ENCODE data around the gene CNTN4.

Gene CNTN4

DNA sequence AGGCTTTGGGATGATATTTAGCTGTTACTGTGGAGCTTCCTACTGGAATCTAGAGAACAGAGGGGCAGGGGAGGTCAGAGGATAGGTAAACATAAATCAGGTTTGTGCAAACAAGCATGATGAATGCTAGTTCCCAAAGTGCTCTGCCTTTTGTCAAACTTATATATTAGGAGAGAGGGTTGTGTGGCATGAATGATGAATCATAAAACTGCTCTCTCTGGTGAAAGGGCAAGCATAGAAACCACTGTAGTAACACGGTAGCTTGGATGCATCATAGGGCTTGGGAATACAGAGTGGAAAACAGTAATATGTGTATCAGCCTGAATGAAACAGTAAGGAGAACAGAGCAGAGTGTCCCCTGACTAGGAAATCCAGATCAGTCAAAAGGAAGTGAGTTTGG lies 524.8 kb downstream of the CNTN4 start:
- Histone ChIP-seq H4K8ac (ENCODE audit: low read length) (no peak overlapping the region), H2BK120ac (ENCODE audit: low read depth, low read length) (no peak overlapping the region), H2AK5ac (ENCODE audit: low read length, severe bottlenecking) (no peak overlapping the region), H3K4me2 (ENCODE audit: low read length, poor library complexity, severe bottlenecking) (no peak overlapping the region), H3K4ac (ENCODE audit: low read depth in 1 of 2, low read length in 2 of 2) (no peak overlapping the region), H2BK12ac (ENCODE audit: low read length in 2 of 2) (no peak overlapping the region), H3K23ac (ENCODE audit: low read length in 2 of 2) (no peak overlapping the region), H3K9me3 (ENCODE audit: control insufficient read depth, low read length) (no peaks in the 10 kb centered on the region), H2BK5ac (ENCODE audit: low read depth, low read length, poor library complexity, severe bottlenecking) (no peak overlapping the region), H3K36me3 (ENCODE audit: control insufficient read depth in 1 of 2, insufficient read depth in 2 of 2, low read depth in 1 of 2, low read length in 2 of 2) (no peaks in the 10 kb centered on the region), H3K27me3 (ENCODE audit: control insufficient read depth in 1 of 2, insufficient read depth in 1 of 2, low read length in 2 of 2) (no peaks in the 10 kb centered on the region), H3K4me3 (ENCODE audit: insufficient read depth in 1 of 2, low read depth in 1 of 2, low read length in 2 of 2) (no peak overlapping the region), H2BK15ac (ENCODE audit: low read depth, poor library complexity, severe bottlenecking) (no peak overlapping the region), H3K18ac (ENCODE audit: low read depth in 1 of 2, low read length in 2 of 2) (no peak overlapping the region), H3K79me1 (replicated peaks; ENCODE audit: low read length, poor library complexity, severe bottlenecking) (no peaks in the 10 kb centered on the region), H3K9ac (ENCODE audit: low read length) (no peak overlapping the region), H4K91ac (ENCODE audit: low read length) (no peak overlapping the region), H3K27ac (ENCODE audit: low read length, poor library complexity, severe bottlenecking) (no peak overlapping the region), H2AFZ (ENCODE audit: low read depth, low read length) (no peak overlapping the region), H3K14ac (ENCODE audit: low read length in 2 of 2) (no peak overlapping the region), H3K4me1 (ENCODE audit: control insufficient read depth, insufficient read depth, low read depth, low read length) (no peaks in the 10 kb centered on the region)
- peak; percentile 90 for DNase-seq
- 0% methylated on average over 1 of the region's 1 CpG for WGBS

DNA sequence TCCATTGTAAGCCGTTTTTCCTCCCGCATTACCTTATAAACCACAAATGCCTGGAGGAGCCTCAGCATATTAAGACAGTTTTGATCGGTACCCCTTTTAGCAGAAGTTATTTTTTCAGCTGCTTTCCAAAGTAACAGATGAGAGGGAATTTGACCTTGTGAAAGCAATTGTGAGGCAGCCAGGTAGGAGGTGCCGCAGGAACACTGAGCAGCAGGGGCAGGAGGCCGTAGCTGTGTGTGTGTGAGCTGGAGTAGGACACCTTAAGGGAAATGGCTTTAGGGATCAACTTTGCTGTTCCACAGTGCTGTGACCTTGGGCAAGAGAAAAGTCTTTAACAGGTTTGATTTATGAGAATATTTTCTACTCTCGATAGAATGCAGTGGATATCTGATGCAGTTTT lies 529.5 kb downstream of the CNTN4 start:
- Histone ChIP-seq H3K18ac (ENCODE audit: low read depth in 1 of 2, low read length in 2 of 2) (no peak overlapping the region), H2BK5ac (ENCODE audit: low read depth, low read length, poor library complexity, severe bottlenecking) (no peak overlapping the region), H2BK12ac (ENCODE audit: low read length in 2 of 2) (no peak overlapping the region), H4K91ac (ENCODE audit: low read length) (no peak overlapping the region), H3K23ac (ENCODE audit: low read length in 2 of 2) (no peak overlapping the region), H3K4me2 (ENCODE audit: low read length, poor library complexity, severe bottlenecking) (no peak overlapping the region), H2BK15ac (ENCODE audit: low read depth, poor library complexity, severe bottlenecking) (no peak overlapping the region), H3K14ac (ENCODE audit: low read length in 2 of 2) (no peak overlapping the region), H2AFZ (ENCODE audit: low read depth, low read length) (no peak overlapping the region), H3K27me3 (ENCODE audit: control insufficient read depth in 1 of 2, insufficient read depth in 1 of 2, low read length in 2 of 2) (no peaks in the 10 kb centered on the region), H4K8ac (ENCODE audit: low read length) (no peak overlapping the region), H3K27ac (ENCODE audit: low read length, poor library complexity, severe bottlenecking) (no peak overlapping the region), H2AK5ac (ENCODE audit: low read length, severe bottlenecking) (no peak overlapping the region), H3K4me3 (ENCODE audit: insufficient read depth in 1 of 2, low read depth in 1 of 2, low read length in 2 of 2) (no peak overlapping the region), H3K36me3 (ENCODE audit: control insufficient read depth in 1 of 2, insufficient read depth in 2 of 2, low read depth in 1 of 2, low read length in 2 of 2) (no peaks in the 10 kb centered on the region), H3K79me1 (replicated peaks; ENCODE audit: low read length, poor library complexity, severe bottlenecking) (no peaks in the 10 kb centered on the region), H3K9me3 (ENCODE audit: control insufficient read depth, low read length) (no peaks in the 10 kb centered on the region), H3K4ac (ENCODE audit: low read depth in 1 of 2, low read length in 2 of 2) (no peak overlapping the region), H3K9ac (ENCODE audit: low read length) (no peak overlapping the region), H3K4me1 (ENCODE audit: control insufficient read depth, insufficient read depth, low read depth, low read length) (no peaks in the 10 kb centered on the region), H2BK120ac (ENCODE audit: low read depth, low read length) (no peak overlapping the region)
- no peak for DNase-seq
- WGBS, result 95% methylated on average over 6 of the region's 6 CpGs

DNA sequence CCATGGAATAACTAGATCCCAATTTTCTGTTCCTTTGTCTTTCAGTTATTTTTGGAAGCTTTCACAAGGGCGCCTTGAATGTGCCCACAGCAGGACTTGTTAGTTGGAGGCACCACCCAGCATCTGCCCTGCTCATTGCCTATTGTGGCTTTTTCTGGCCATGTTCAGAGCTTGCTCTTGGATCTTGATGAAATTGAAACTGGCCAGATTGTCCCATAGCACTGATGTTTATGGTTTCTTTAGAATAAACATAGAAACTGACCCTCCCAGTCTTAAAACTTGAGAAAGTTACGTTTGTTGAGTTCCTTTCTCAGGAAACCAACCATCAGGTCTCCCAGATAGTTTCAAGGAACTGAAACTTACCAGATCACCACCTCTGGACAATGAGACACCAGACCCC lies 536.8 kb downstream of the CNTN4 start:
- no peak overlapping the region for H2BK5ac ChIP-seq (ENCODE audit: low read depth, low read length, poor library complexity, severe bottlenecking)
- H2AK5ac ChIP-seq (ENCODE audit: low read length, severe bottlenecking), result no peak overlapping the region
- peaks cover 4% of the 10 kb centered on the region for H3K9me3 ChIP-seq (ENCODE audit: control insufficient read depth, low read length)
- no peak overlapping the region for H3K27ac ChIP-seq (ENCODE audit: low read length, poor library complexity, severe bottlenecking)
- no peak overlapping the region for H3K4me2 ChIP-seq (ENCODE audit: low read length, poor library complexity, severe bottlenecking)
- H3K4me3 ChIP-seq (ENCODE audit: insufficient read depth in 1 of 2, low read depth in 1 of 2, low read length in 2 of 2), result no peak overlapping the region
- no peaks in the 10 kb centered on the region for H3K79me1 ChIP-seq (replicated peaks; ENCODE audit: low read length, poor library complexity, severe bottlenecking)
- H3K18ac ChIP-seq (ENCODE audit: low read depth in 1 of 2, low read length in 2 of 2), result no peak overlapping the region
- peak; percentile 23 for DNase-seq
- no peaks in the 10 kb centered on the region for H3K27me3 ChIP-seq (ENCODE audit: control insufficient read depth in 1 of 2, insufficient read depth in 1 of 2, low read length in 2 of 2)
- no peak overlapping the region for H2BK12ac ChIP-seq (ENCODE audit: low read length in 2 of 2)
- no peak overlapping the region for H3K14ac ChIP-seq (ENCODE audit: low read length in 2 of 2)
- H2AFZ ChIP-seq (ENCODE audit: low read depth, low read length), result no peak overlapping the region
- 67% methylated on average over 2 of the region's 2 CpGs for WGBS
- H3K23ac ChIP-seq (ENCODE audit: low read length in 2 of 2), result no peak overlapping the region
- no peaks in the 10 kb centered on the region for H3K36me3 ChIP-seq (ENCODE audit: control insufficient read depth in 1 of 2, insufficient read depth in 2 of 2, low read depth in 1 of 2, low read length in 2 of 2)
- H2BK15ac ChIP-seq (ENCODE audit: low read depth, poor library complexity, severe bottlenecking), result no peak overlapping the region
- H2BK120ac ChIP-seq (ENCODE audit: low read depth, low read length), result no peak overlapping the region
- no peaks in the 10 kb centered on the region for H3K4me1 ChIP-seq (ENCODE audit: control insufficient read depth, insufficient read depth, low read depth, low read length)
- no peak overlapping the region for H3K9ac ChIP-seq (ENCODE audit: low read length)
- no peak overlapping the region for H3K4ac ChIP-seq (ENCODE audit: low read depth in 1 of 2, low read length in 2 of 2)
- H4K91ac ChIP-seq (ENCODE audit: low read length), result no peak overlapping the region
- no peak overlapping the region for H4K8ac ChIP-seq (ENCODE audit: low read length)

DNA sequence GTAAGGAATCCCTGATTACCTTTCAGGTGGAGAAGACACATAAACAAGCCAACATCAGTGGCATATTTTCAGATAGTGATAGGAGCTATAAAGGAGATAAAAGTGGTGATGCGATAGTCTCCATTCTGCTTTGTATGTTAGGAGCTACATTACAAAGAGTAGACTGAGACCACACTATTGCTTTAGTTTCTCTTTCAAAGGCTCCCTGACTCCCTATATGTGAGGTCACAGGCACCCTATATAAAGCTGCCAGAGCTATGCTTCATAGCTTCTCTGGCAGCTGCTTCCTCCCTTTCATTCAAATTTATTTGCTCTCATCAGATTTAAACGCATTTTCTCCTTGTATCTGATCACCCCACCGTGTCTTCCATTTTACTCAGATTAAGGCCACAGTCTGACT lies 544.9 kb downstream of the CNTN4 start:
- Histone ChIP-seq H3K23ac (ENCODE audit: low read length in 2 of 2) (no peak overlapping the region), H3K4me1 (ENCODE audit: control insufficient read depth, insufficient read depth, low read depth, low read length) (no peaks in the 10 kb centered on the region), H3K4me3 (ENCODE audit: insufficient read depth in 1 of 2, low read depth in 1 of 2, low read length in 2 of 2) (no peak overlapping the region), H3K4me2 (ENCODE audit: low read length, poor library complexity, severe bottlenecking) (no peak overlapping the region), H3K9ac (ENCODE audit: low read length) (no peak overlapping the region), H2BK5ac (ENCODE audit: low read depth, low read length, poor library complexity, severe bottlenecking) (no peak overlapping the region), H4K8ac (ENCODE audit: low read length) (no peak overlapping the region), H3K27me3 (ENCODE audit: control insufficient read depth in 1 of 2, insufficient read depth in 1 of 2, low read length in 2 of 2) (no peaks in the 10 kb centered on the region), H2AFZ (ENCODE audit: low read depth, low read length) (no peak overlapping the region), H2BK15ac (ENCODE audit: low read depth, poor library complexity, severe bottlenecking) (no peak overlapping the region), H4K91ac (ENCODE audit: low read length) (no peak overlapping the region), H2AK5ac (ENCODE audit: low read length, severe bottlenecking) (no peak overlapping the region), H3K36me3 (ENCODE audit: control insufficient read depth in 1 of 2, insufficient read depth in 2 of 2, low read depth in 1 of 2, low read length in 2 of 2) (no peaks in the 10 kb centered on the region), H3K18ac (ENCODE audit: low read depth in 1 of 2, low read length in 2 of 2) (no peak overlapping the region), H3K79me1 (replicated peaks; ENCODE audit: low read length, poor library complexity, severe bottlenecking) (no peaks in the 10 kb centered on the region), H3K14ac (ENCODE audit: low read length in 2 of 2) (no peak overlapping the region), H3K27ac (ENCODE audit: low read length, poor library complexity, severe bottlenecking) (no peak overlapping the region), H2BK12ac (ENCODE audit: low read length in 2 of 2) (no peak overlapping the region), H3K9me3 (ENCODE audit: control insufficient read depth, low read length) (peaks cover 2% of the 10 kb centered on the region), H2BK120ac (ENCODE audit: low read depth, low read length) (no peak overlapping the region), H3K4ac (ENCODE audit: low read depth in 1 of 2, low read length in 2 of 2) (no peak overlapping the region)
- WGBS, result 95% methylated on average over 3 of the region's 3 CpGs
- no peak for DNase-seq
